H1 (cell line): ENCODE measurements around the gene PNO1. TPM values are rescaled to one million over a fixed set of nuclear protein-coding genes. Genes with fewer than 3 reads are reported as not detected.

Source experiments
- CEBPB ChIP-seq: IDR thresholded peaks from 2 replicates; pipeline ENCODE4 v1.6.1; 2012; ENCODE audit warnings: low read depth, low read length
- CHD7 ChIP-seq: fragments of 300-600 bp; sonication (generic); IDR thresholded peaks from 2 replicates; pipeline ENCODE4 v1.7.1; 2012; ENCODE audit warnings: low read length, moderate library complexity, mild to moderate bottlenecking, inconsistent platforms; ENCODE audit not compliant: insufficient replicate concordance
- EGR1 ChIP-seq: IDR thresholded peaks from 2 replicates; pipeline ENCODE4 v1.6.1; 2011; ENCODE audit warnings: low read depth, low read length, borderline replicate concordance
- EZH2 ChIP-seq: fragments of 200-600 bp; sonication (generic); IDR thresholded peaks from 2 replicates; pipeline ENCODE4 v1.7.1; 2012; ENCODE audit warnings: low read depth, mild to moderate bottlenecking, moderate library complexity, low read length, inconsistent platforms; ENCODE audit not compliant: severe bottlenecking
- JUND ChIP-seq: IDR thresholded peaks from 2 replicates; pipeline ENCODE4 v1.6.1; 2011; ENCODE audit warnings: mild to moderate bottlenecking, improper control_type of control experiment, low read length
- KDM4A ChIP-seq: IDR thresholded peaks from one replicate; pipeline ENCODE4 v1.7.1; 2012; ENCODE audit warnings: low read depth, mild to moderate bottlenecking, moderate library complexity, low read length, inconsistent platforms; ENCODE audit not compliant: severe bottlenecking
- KDM5A ChIP-seq: fragments of 200-600 bp; IDR thresholded peaks from 2 replicates; pipeline ENCODE4 v1.7.1; 2012; ENCODE audit warnings: mild to moderate bottlenecking, low read length, inconsistent platforms, mixed read lengths
- MAX ChIP-seq: IDR thresholded peaks from 2 replicates; pipeline ENCODE4 v1.6.1; 2012; ENCODE audit warnings: inconsistent platforms
- NANOG ChIP-seq: IDR thresholded peaks from 2 replicates; pipeline ENCODE4 v1.6.1; 2011; ENCODE audit warnings: low read length, low read depth, mild to moderate bottlenecking, inconsistent platforms; ENCODE audit not compliant: insufficient read depth, poor library complexity, severe bottlenecking
- NRF1 ChIP-seq: IDR thresholded peaks from 2 replicates; pipeline ENCODE4 v1.6.1; 2011; ENCODE audit warnings: mild to moderate bottlenecking, low read depth, low read length, improper control_type of control experiment
- TAF1 ChIP-seq: IDR thresholded peaks from 2 replicates; pipeline ENCODE4 v1.6.1; 2011; ENCODE audit warnings: mild to moderate bottlenecking, low read depth, low read length
- TEAD4 ChIP-seq: IDR thresholded peaks from 2 replicates; pipeline ENCODE4 v1.6.1; 2012; ENCODE audit warnings: low read depth, low read length, inconsistent platforms, mixed read lengths
- polyA plus RNA-seq, 7 experiments: library from polyadenylated mRNA; depleted of rRNA in 3 of 7; stranded (reverse) in 5 of 7; unstranded in 2 of 7; fragments of >200 nt in 5 of 7; fragments of 200-250 nt in 2 of 7; gene quantifications; 1 replicate in 5 of 7; 2 replicates in 1 of 7; 4 replicates in 1 of 7; pipeline versions ENCODE4 v1.2.1 to v1.2.3, GENCODE V29; 2011 to 2013; ENCODE audit warnings: missing spikeins in 2 of 7, mixed read lengths in 2 of 7
- total RNA-seq: library from RNA; stranded (reverse); fragmentation: NEBNext Ultra II Directional; extraction: Animal tissue kit (Norgen Biotek cat#: 25700); gene quantifications from 2 replicates; pipeline ENCODE4 v1.2.1, GENCODE V29; 2021

The PNO1 gene
- total and polyA plus RNA-seq, 2 of the 8 experiments (the other 6 are each of a cell fraction or from before 2014, with no cell fraction given): 18.6 to 33.2 TPM

- TF ChIP-seq CHD7: no peak
- no peak for TF ChIP-seq NRF1
- TF ChIP-seq TEAD4: no peak
- no peak for TF ChIP-seq CEBPB
- TF ChIP-seq KDM4A: no peak
- no peak for TF ChIP-seq JUND
- TF ChIP-seq EZH2: no peak
- TF ChIP-seq TAF1: no peak
- TF ChIP-seq EGR1: no peak
- TF ChIP-seq NANOG: no peak
- no peak for TF ChIP-seq KDM5A
- no peak for TF ChIP-seq MAX
Measured at GRCh38 chr2:68187329-68187728, 29.6 kb downstream of the PNO1 start (continued).
